Measurements from ENCODE around the gene KLHL17. TPM values are rescaled to one million over a fixed set of nuclear protein-coding genes. Genes with fewer than 3 reads are reported as not detected.

KLHL17 gene
- total RNA-seq, 1 experiment from 2014 or later: 58.8 TPM

DNA sequence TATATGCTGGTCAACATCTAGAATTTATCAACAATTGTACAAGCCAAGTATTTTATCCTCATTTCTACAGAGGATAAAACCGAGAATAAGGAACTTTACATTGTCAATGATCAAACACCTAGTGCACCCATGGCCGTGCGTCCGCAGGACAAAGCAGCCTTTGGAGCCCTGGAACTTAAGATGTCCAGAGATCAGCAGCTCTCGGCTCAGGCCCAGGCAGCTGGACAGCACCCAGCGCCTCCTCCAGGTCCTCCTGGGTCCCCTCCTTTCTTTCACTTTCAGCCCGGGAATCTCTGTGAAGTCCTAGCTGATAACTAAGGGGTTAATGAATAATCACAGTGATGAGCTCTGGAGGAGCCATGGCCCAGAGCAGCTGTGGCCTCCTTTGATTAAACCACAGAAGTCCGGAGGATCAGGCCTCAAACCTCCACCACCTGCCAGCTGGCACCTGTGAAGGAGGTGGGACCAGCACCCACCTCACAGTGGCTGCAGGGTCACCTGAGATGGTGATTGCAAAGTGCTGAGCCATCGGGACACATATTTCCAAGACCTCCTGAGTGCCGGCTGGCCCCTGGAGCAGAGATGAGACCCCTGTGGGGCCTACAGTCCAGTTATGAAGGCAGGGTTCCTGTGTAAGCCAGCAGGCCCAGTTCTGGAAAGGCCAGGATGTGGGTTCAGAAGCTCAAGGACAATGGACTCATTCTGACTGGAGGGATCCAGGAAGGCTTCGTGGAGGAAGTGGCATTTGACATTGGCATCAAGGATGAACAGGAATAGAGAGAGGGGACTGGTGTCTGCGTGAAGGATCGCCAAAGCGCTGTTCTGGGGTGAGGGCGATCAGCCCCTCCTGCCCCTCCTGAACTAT lies 48.3 kb upstream of the KLHL17 start:
- Histone ChIP-seq H3K9me3 (ENCODE audit: control insufficient read depth, insufficient read depth, low read depth, low read length) (no peaks in the 10 kb centered on the region), H3K27me3 (ENCODE audit: control insufficient read depth, insufficient read depth, low read length) (no peaks in the 10 kb centered on the region), H3K4me1 (ENCODE audit: control insufficient read depth, insufficient read depth, low read length) (peaks cover 64% of the 10 kb centered on the region), H3K27ac (ENCODE audit: low read length) (peak overlapping the region; percentile 74), H3K4me3 (ENCODE audit: low read depth in 2 of 2, low read length in 2 of 2) (no peak overlapping the region), H3K36me3 (ENCODE audit: control insufficient read depth, insufficient read depth, low read length) (no peaks in the 10 kb centered on the region)
- intact Hi-C loops (cut with micrococcal nuclease; ENCODE audit: unreplicated experiment): no loop called here
- no TSS peak for BruUV-seq (replicated peaks)
- TF ChIP-seq TCF7L2 (IDR thresholded peaks at IDR 0.05; ENCODE audit: low read depth, low read length) (0 out of 2 replicates have a peak, but pooled peaks have one; percentile 8), SIN3A (IDR thresholded peaks at IDR 0.05; ENCODE audit: borderline replicate concordance, insufficient read depth, low read depth, low read length) (no peak)
- DNase-seq (ENCODE audit: low read depth, low spot score): no peak
- no peak for ATAC-seq
- in situ Hi-C loops (cut with HindIII; ENCODE audit: low pct_unique_long_range_greater_than_20kb, low sequenced_read_pairs): no loop called here
- POLR2A ChIA-PET: no interaction called here
- CTCF ChIA-PET: no interaction called here

DNA sequence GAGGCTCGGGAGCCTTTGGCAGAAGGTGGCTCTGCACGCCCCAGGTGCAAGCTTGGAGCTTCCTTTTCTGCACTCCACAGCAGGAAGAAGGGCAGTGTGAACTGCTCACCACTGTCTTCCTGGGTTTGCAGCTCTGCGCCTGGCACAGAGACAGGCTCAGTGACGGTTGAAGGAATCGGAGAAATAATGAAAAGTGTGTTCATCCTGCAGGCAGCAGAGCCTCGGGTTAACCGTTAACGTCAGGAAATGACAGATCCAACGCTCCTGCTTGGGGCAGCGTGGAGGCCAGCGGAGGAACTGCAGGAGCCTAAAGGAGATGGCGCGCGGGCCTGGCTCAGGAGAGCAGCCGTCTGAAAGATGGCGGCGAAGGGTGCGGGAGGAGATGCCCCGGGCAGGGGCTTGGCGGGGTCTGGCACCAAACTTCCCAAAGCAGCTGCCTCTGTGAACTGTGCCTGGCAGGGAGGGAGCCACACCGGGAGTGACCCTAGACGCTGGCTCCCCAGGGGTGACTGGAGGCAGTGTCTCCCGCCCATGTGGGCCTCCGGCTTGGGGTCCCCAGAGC lies 47.6 kb upstream of the KLHL17 start:
- ChIA-PET CTCF (no interaction called here), POLR2A (no interaction called here)

More for the DNA sequence above, 47.6 kb upstream of the KLHL17 start:
- no peaks in the 10 kb centered on the region for H3K36me3 ChIP-seq (ENCODE audit: control insufficient read depth, insufficient read depth, low read length)
- no TSS peak for BruUV-seq (replicated peaks)
- no peak overlapping the region for H3K4me3 ChIP-seq (ENCODE audit: low read depth in 2 of 2, low read length in 2 of 2)
- no peaks in the 10 kb centered on the region for H3K9me3 ChIP-seq (ENCODE audit: control insufficient read depth, insufficient read depth, low read depth, low read length)
- peak overlapping the region; percentile 74 for H3K27ac ChIP-seq (ENCODE audit: low read length)
- in situ Hi-C loops (cut with HindIII; ENCODE audit: low pct_unique_long_range_greater_than_20kb, low sequenced_read_pairs) (no loop called here), intact Hi-C loops (cut with micrococcal nuclease; ENCODE audit: unreplicated experiment) (no loop called here)
- ATAC-seq (peak; percentile 68), DNase-seq (ENCODE audit: low read depth, low spot score) (no peak)
- TF ChIP-seq, protein P1, sequence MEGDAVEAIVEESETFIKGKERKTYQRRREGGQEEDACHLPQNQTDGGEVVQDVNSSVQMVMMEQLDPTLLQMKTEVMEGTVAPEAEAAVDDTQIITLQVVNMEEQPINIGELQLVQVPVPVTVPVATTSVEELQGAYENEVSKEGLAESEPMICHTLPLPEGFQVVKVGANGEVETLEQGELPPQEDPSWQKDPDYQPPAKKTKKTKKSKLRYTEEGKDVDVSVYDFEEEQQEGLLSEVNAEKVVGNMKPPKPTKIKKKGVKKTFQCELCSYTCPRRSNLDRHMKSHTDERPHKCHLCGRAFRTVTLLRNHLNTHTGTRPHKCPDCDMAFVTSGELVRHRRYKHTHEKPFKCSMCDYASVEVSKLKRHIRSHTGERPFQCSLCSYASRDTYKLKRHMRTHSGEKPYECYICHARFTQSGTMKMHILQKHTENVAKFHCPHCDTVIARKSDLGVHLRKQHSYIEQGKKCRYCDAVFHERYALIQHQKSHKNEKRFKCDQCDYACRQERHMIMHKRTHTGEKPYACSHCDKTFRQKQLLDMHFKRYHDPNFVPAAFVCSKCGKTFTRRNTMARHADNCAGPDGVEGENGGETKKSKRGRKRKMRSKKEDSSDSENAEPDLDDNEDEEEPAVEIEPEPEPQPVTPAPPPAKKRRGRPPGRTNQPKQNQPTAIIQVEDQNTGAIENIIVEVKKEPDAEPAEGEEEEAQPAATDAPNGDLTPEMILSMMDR (IDR thresholded peaks at IDR 0.05): no peak; the same call in 1 of the 2 replicates
- TF ChIP-seq SIN3A (IDR thresholded peaks at IDR 0.05; ENCODE audit: borderline replicate concordance, insufficient read depth, low read depth, low read length) (no peak), POLR2AphosphoS5 (IDR thresholded peaks at IDR 0.05; ENCODE audit: low read depth, low read length) (no peak), TCF7L2 (IDR thresholded peaks at IDR 0.05; ENCODE audit: low read depth, low read length) (no peak)
- TF ChIP-seq, protein P2, sequence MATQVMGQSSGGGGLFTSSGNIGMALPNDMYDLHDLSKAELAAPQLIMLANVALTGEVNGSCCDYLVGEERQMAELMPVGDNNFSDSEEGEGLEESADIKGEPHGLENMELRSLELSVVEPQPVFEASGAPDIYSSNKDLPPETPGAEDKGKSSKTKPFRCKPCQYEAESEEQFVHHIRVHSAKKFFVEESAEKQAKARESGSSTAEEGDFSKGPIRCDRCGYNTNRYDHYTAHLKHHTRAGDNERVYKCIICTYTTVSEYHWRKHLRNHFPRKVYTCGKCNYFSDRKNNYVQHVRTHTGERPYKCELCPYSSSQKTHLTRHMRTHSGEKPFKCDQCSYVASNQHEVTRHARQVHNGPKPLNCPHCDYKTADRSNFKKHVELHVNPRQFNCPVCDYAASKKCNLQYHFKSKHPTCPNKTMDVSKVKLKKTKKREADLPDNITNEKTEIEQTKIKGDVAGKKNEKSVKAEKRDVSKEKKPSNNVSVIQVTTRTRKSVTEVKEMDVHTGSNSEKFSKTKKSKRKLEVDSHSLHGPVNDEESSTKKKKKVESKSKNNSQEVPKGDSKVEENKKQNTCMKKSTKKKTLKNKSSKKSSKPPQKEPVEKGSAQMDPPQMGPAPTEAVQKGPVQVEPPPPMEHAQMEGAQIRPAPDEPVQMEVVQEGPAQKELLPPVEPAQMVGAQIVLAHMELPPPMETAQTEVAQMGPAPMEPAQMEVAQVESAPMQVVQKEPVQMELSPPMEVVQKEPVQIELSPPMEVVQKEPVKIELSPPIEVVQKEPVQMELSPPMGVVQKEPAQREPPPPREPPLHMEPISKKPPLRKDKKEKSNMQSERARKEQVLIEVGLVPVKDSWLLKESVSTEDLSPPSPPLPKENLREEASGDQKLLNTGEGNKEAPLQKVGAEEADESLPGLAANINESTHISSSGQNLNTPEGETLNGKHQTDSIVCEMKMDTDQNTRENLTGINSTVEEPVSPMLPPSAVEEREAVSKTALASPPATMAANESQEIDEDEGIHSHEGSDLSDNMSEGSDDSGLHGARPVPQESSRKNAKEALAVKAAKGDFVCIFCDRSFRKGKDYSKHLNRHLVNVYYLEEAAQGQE (IDR thresholded peaks at IDR 0.05; ENCODE audit: insufficient read depth in 1 of 2, low read depth in 2 of 2, low read length in 1 of 2): no peak
- H3K27me3 ChIP-seq (ENCODE audit: control insufficient read depth, insufficient read depth, low read length): no peaks in the 10 kb centered on the region
- peaks cover 66% of the 10 kb centered on the region for H3K4me1 ChIP-seq (ENCODE audit: control insufficient read depth, insufficient read depth, low read length)
